ENCODE results near the gene GABRA5. TPM values are rescaled to one million over a fixed set of nuclear protein-coding genes. Genes with fewer than 3 reads are reported as not detected.

The GABRA5 gene
- total and polyA plus RNA-seq, 2 of the 8 experiments (the other 6 are each of a cell fraction or from before 2014, with no cell fraction given) = 15.0 to 29.6 TPM

DNA sequence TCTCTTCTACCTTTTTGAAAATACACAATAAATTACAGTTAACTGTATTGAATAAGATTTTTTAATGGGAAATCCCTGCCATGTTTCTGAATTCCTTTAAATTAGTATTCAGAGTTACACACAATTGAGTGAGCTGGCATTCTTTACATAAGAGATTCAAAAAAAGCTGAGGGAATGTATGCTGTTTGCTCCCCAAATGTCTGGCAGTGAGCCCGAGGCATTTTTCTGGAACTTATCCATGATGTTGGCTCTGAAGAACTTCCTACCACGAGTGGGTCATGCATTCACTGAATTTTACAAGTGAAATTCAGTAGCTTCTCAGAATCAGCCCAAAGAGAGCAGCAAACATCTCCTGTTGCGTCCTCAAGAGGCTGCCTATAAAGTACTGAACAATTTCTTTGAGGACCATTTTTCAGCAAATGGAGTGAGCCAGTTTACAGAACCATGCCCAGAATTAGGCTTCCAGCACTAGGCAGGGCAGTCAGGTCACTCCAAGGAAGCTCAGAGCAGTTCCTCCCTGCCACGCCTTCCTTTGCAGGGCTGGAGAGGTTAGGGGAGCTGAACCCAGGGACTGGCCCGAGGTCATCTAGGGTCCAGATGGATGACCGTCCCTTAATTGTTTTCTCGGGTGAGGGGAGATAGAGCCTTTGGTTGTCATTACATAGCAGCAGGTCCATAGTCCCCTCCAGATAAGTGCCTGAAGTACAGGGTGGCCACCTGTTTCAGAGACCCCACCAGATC lies 21.2 kb downstream of the GABRA5 start (continued):
- TF ChIP-seq CBX8 (IDR thresholded peaks at IDR 0.05; ENCODE audit: borderline replicate concordance, low read depth, low read length) = no peak
- TF ChIP-seq CTBP2 (IDR thresholded peaks at IDR 0.05; ENCODE audit: borderline replicate concordance, insufficient read depth, insufficient read length, low read length) = no peak
- TF ChIP-seq CHD1 (IDR thresholded peaks at IDR 0.05; ENCODE audit: low read depth, low read length) = no peak
- no peak for TF ChIP-seq SAP30 (IDR thresholded peaks at IDR 0.05; ENCODE audit: insufficient read depth, insufficient replicate concordance, low read length)
- TF ChIP-seq JUND (IDR thresholded peaks at IDR 0.05; ENCODE audit: low read length) = no peak
- no peak for TF ChIP-seq RFX5 (IDR thresholded peaks at IDR 0.05; ENCODE audit: borderline replicate concordance, low read depth, low read length)
- TF ChIP-seq TBP (IDR thresholded peaks at IDR 0.05; ENCODE audit: low read depth, low read length) = no peak
- TF ChIP-seq BCL11A (IDR thresholded peaks at IDR 0.05; ENCODE audit: low read depth in 2 of 2, low read length in 2 of 2) = no peak
- TF ChIP-seq TEAD4 (IDR thresholded peaks at IDR 0.05; ENCODE audit: low read depth, low read length) = no peak

All from H1 (cell line).